ENCODE measurements around the gene MAP9. TPM values are rescaled to one million over a fixed set of nuclear protein-coding genes. Genes with fewer than 3 reads are reported as not detected.

MAP9 gene
- total RNA-seq, 1 donor from 2014 or later = 3.4 TPM

GRCh38 chr4:155307731-155308277, 69.0 kb downstream of the MAP9 start:
- intact Hi-C loops (cut with DNase I) = no loop called here
- Histone ChIP-seq H3K4me3 (no peak overlapping the region), H3K4me1 (no peaks in the 10 kb centered on the region), H3K36me3 (no peaks in the 10 kb centered on the region), H3K9me3 (no peaks in the 10 kb centered on the region), H3K27me3 (no peaks in the 10 kb centered on the region), H3K27ac (no peak overlapping the region)
- no peak for DNase-seq (ENCODE audit: extremely low spot score in 2 of 2)
- TF ChIP-seq POLR2A (IDR thresholded peaks at IDR 0.05) (no peak), POLR2AphosphoS5 (IDR thresholded peaks at IDR 0.05; ENCODE audit: insufficient read depth in 1 of 2, low read depth in 1 of 2) (no peak)
- TF ChIP-seq, protein P1, sequence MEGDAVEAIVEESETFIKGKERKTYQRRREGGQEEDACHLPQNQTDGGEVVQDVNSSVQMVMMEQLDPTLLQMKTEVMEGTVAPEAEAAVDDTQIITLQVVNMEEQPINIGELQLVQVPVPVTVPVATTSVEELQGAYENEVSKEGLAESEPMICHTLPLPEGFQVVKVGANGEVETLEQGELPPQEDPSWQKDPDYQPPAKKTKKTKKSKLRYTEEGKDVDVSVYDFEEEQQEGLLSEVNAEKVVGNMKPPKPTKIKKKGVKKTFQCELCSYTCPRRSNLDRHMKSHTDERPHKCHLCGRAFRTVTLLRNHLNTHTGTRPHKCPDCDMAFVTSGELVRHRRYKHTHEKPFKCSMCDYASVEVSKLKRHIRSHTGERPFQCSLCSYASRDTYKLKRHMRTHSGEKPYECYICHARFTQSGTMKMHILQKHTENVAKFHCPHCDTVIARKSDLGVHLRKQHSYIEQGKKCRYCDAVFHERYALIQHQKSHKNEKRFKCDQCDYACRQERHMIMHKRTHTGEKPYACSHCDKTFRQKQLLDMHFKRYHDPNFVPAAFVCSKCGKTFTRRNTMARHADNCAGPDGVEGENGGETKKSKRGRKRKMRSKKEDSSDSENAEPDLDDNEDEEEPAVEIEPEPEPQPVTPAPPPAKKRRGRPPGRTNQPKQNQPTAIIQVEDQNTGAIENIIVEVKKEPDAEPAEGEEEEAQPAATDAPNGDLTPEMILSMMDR (IDR thresholded peaks at IDR 0.05) = no peak

GRCh38 chr4:155305619-155306018, 71.1 kb downstream of the MAP9 start:
- no peak for DNase-seq (ENCODE audit: extremely low spot score in 2 of 2)
- intact Hi-C loops (cut with DNase I) = no loop called here
- Histone ChIP-seq H3K4me1 (no peaks in the 10 kb centered on the region), H3K36me3 (no peaks in the 10 kb centered on the region), H3K4me3 (no peak overlapping the region), H3K9me3 (no peaks in the 10 kb centered on the region), H3K27ac (no peak overlapping the region), H3K27me3 (no peaks in the 10 kb centered on the region)
- no peak for TF ChIP-seq POLR2AphosphoS5 (IDR thresholded peaks at IDR 0.05; ENCODE audit: insufficient read depth in 1 of 2, low read depth in 1 of 2)
- TF ChIP-seq, protein P1 (IDR thresholded peaks at IDR 0.05) = no peak
- TF ChIP-seq POLR2A (IDR thresholded peaks at IDR 0.05) = no peak

- Histone ChIP-seq H3K4me1 (no peaks in the 10 kb centered on the region), H3K27me3 (no peaks in the 10 kb centered on the region), H3K4me3 (no peak overlapping the region), H3K36me3 (no peaks in the 10 kb centered on the region), H3K9me3 (no peaks in the 10 kb centered on the region), H3K27ac (no peak overlapping the region)
- no peak for TF ChIP-seq POLR2AphosphoS5 (IDR thresholded peaks at IDR 0.05; ENCODE audit: insufficient read depth in 1 of 2, low read depth in 1 of 2)
- TF ChIP-seq, protein P1 (IDR thresholded peaks at IDR 0.05) = no peak
- no peak for TF ChIP-seq POLR2A (IDR thresholded peaks at IDR 0.05)
- no peak for DNase-seq (ENCODE audit: extremely low spot score in 2 of 2)
- intact Hi-C loops (cut with DNase I) = no loop called here
Observed at GRCh38 chr4:155304375-155304774, 72.4 kb downstream of the MAP9 start.

GRCh38 chr4:155299103-155299502, 77.7 kb downstream of the MAP9 start:
- Histone ChIP-seq H3K4me1 (no peaks in the 10 kb centered on the region), H3K36me3 (no peaks in the 10 kb centered on the region), H3K27me3 (no peaks in the 10 kb centered on the region), H3K4me3 (no peak overlapping the region), H3K27ac (no peak overlapping the region), H3K9me3 (no peaks in the 10 kb centered on the region)
- TF ChIP-seq POLR2A (IDR thresholded peaks at IDR 0.05) (no peak), POLR2AphosphoS5 (IDR thresholded peaks at IDR 0.05; ENCODE audit: insufficient read depth in 1 of 2, low read depth in 1 of 2) (no peak)
- TF ChIP-seq, protein P1 (IDR thresholded peaks at IDR 0.05) = no peak
- DNase-seq (ENCODE audit: extremely low spot score in 2 of 2) = no peak
- intact Hi-C loops (cut with DNase I) = no loop called here

Small RNA genes within 50 kb of the gene (small RNA-seq; reads per million reads assigned to genes)
- gene AC097467.4 (not detected), gene YWHAEP4 (not detected)

Other genes starting within 250 kb of the MAP9 start
- 0.49 TPM for gene NPY2R, start 168.3 kb downstream of the MAP9 start, total RNA-seq